ENCODE measurements around the gene CYTL1.
A peak's percentile ranks its signal among the peaks of the same experiment; 100 is the strongest.
"Not testable (repeated sequence)": the region's sequence is repeated elsewhere in the genome, so short reads cannot be mapped to it uniquely, and the experiment has no call there.

The CYTL1 gene, protein sequence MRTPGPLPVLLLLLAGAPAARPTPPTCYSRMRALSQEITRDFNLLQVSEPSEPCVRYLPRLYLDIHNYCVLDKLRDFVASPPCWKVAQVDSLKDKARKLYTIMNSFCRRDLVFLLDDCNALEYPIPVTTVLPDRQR

DNA sequence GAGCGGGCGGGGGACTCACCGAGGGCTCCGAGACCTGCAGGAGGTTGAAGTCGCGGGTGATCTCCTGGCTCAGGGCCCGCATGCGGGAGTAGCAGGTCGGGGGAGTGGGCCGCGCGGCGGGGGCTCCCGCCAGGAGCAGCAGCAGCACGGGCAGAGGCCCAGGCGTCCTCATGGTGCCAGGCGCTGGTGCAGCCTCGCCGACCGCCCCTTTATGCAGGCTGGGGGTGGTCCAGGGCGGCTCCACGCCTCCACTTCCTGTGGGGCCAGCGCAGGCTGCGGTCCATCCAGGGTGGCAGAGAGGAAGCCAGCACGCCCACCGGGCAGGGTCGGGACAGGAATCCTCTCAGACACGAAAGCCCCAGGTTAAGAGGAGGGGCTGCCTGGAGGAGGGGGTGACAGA is at the start of gene CYTL1:
TSS of gene CYTL1 (minus strand) at position 185 of the 400 bp plus-strand sequence. CDS start at position 172, 13 bp downstream.
- no peak for DNase-seq (ENCODE audit: low spot score)

DNA sequence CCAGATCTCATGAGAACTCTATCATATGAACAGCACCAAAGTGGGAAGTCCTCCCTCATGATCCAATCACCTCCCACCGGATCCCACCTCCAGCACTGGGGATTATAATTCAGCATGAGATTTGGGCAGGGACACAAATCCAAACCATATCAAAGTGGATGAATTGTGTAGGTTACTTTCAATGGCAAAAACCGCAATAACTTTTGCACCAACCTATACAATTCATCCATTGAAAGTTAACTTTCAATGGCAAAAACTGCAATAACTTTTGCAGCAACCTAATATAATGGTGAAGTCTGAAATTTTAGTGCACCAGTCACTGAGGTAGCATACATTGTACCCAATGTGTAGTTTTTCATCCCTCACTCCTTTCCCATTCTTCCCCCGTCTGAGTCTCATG is 48.6 kb upstream of the CYTL1 start:
- no peak for DNase-seq (ENCODE audit: low spot score)

DNA sequence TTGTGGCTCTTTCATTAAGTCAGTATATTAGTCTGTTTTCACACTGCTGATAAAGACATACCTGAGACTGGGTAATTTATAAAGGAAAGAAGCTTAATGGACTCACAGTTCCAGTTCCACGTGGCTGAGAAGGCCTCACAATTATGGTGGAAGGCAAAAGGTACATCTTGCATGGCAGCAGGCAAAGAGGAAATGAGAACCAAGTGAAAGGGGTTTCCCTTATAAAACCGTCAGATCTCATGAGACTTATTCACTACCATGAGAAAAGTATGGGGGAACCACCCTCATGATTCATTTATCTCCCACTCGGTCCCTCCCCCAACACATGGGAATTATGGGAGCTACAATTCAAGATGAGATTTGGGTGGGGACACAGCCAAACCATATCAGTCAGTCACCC is 47.7 kb upstream of the CYTL1 start:
- not testable (repeated sequence) for DNase-seq (ENCODE audit: low spot score)

DNA sequence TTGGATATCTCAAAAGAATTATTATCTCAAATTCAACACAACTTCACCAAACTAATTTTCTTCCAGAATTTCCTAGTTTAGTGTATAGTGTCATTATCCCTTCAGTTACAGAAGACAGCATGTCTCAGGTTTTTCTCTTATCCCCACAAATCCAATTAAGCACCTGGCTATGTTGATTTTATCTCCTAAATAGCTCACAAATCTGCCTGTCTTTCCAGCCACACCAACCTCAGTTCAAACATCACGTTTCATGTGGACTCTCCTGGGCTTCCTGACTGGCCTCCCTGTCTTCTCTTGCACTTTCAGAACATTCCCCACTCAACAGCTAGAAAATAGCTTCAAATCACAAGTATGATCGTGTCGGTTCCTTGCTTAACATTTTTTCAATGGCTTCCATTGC is 46.8 kb upstream of the CYTL1 start:
- no peak for DNase-seq (ENCODE audit: low spot score)

DNA sequence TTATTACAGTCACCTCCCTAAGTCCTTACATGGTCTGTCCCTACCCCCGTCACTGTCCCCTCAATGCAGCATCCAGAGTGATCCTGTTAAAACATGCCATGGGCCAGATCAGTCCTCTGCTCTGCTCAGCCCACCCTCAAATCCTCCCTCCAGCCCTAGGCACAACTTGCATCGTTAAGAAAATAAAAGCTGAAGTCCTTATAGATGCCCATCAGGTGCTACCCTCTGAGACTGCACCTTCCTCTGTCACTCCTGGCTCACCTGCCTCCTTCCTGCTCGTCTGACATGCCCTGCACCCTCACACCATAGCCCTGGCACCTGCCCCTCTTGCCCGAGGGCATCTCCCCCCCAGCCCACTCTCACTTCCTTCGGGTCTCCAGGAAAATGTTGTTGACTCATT is 36.2 kb upstream of the CYTL1 start:
- no peak for DNase-seq (ENCODE audit: low spot score)

DNA sequence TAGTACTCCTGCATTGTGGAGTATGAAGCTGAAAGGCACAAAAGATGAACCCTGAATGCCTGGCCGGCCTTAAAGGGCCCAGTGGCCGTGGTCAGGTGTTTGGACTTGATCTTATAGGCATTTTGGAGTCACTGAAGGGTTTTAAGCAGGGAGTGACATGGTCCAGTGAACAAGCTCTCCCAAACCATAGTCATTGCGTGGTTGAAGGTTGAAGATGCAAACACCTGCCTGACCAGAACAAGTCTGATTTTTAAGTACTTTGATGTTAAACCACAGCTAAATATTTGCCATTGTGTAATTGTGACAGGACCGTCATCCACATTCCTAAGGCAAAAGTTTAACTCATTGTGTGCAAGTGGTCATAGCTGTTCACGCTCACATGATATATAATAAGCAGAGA is 35.3 kb upstream of the CYTL1 start:
- no peak for DNase-seq (ENCODE audit: low spot score)

DNA sequence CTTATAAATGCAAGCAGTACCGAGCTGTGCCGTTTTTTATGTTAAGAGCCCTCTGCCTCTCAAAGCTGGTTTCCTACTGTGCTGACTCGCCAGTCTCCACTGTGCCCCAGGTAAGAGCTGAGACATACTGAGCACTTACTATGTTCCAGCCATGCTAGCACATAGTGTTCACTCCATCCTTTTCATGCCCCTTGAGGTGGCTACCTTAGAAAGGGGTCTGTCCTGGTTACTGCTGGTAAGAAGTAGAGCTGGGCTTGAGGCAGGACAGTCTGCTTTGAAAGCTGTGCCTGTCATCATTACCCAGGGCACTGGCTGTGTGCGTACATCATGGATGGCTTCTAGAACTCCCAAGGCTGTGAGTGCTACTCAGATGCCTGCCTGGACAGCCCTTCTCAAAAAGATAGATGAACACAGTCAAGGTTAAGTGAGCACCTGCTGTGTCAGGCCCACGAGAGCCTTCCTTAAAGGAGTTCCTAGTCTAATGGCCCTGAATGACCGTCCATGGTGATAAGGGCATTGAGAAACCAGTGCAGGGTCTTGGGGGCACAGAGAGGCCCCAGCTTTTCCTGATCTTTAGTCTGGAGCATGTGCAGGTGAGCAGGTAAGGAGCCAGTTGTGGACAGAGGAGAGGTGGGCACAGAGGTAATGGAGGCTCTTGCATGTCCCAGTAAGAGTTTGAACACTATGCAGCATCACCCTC is 33.6 kb upstream of the CYTL1 start:
- DNase-seq (ENCODE audit: low spot score): no peak

DNA sequence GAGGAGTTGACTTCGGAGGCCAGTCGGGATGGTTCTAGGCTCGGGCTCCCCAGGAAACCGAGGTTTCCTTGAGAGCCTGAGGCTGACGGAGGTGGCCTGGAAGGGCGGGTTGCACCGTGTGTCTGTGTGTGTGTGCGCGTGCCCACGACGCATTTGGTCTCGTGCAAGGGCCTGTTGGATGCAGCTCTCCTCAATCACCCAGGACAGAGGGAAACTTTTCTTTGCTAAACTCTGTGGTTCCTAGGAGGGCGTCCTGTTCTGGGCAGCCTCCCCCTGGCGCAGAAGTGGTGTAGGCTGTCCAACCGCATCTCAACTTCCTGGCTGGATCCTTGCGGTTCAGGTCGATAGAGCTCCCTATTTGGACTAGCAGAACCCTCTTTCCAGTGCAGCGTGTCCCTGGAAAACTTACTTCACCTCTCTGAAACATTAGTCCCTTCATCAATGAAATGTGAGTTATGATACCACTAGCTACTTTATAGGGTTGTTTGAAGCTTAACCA is 33.0 kb upstream of the CYTL1 start:
- no peak for DNase-seq (ENCODE audit: low spot score)

DNA sequence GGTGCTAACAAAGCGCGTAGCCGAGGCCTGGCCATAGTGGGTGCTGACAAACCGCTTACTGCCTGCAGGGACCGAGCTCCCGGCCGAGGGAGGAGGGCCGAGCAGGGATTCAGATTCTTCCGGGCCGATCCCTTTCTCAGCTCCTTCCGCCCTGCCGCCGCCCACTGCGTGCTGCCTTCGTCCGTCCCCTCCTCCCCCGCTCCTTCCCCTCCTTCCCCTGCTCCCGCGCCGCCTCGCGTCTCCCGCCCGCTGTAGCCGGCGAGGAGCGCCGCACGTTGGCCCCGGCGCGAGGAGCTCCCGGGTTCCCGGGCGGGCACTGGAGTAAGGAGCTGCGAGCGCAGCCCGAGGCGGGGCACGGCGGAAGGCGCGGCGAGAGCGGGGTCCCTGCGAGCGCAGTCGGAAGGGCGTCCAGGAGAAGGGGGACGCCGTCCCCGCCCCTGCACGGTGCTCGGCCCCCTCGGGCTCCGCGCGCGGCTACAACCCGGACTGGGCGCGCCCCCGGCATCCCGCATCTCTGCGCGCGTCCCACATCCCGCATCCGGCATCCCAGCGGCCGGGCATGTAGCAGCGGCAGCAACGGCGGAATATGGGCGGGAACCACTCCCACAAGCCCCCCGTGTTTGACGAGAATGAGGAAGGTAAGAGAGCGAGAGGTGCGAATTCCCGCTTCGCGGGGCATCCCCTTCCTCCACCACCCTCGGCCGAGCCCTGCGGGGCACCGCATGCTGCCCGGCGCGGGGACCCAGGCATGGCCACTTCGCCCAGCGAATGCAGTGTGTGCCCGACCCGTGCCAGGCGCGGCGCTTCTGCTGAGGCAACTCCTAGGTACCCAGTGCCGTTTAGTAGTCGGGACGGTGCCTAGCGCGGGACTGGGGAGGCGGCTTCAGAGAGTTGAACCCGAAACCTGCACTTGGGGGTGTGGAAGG is 32.3 kb upstream of the CYTL1 start, which contains the start of gene STK32B:
TSS of gene STK32B (plus strand) at position 203 of the 926 bp plus-strand sequence.
- no peak for DNase-seq (ENCODE audit: low spot score)

DNA sequence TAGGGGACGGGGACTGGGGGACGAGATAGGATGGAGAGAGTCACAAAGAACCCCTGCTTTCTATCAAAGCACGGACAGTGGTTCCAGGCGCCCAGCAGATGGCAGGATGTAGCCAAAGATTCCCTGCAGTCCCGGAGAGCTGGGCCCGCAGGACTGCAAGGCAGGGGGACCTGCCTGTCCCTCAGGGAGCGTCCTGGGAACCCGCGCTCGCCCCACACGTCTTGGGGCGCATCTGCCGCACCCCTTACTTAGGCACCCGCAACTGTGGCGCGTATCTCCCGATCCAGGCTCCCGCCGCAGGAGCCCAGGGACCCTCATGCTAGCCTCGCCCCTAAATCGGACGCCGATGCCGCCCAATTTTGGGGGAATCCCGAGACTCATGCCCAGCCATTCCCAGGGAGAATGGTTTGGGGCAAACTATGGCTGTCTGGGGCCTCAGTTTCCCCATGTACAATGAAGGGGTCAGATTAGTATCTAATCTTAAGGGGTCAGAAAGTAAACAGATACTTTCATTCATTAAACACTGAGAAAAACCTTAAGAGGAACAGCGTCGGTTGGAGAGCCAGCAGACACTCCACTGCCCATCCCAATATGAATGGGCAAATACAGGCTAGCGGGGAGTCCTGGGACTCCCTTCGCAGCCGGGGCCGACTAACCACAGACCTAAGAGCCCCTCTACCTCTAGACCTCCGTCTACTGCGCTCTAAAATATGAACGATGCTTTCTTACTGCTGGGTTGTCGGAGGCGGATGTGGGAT is 31.4 kb upstream of the CYTL1 start:
- peak; percentile 4 for DNase-seq (ENCODE audit: low spot score)

DNA sequence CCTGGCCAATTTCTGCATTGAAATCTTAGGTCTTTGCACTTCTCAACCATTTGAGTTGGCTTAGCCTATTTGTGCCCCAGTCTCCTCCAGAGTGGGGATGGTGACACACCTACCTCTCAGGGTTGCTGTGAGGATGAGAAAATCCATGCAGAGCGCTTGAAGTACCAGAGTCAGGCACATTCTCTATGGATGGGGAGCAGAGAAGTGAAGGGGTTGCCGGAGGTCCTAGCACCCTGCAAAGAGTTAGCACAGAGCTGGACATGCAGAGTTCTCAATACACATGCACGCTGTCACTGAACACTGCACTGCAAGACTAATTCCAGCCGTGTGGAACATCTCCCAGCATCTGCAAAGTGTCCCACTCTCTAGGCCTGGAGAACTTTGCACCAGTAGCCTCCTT is 29.5 kb upstream of the CYTL1 start:
- no peak for DNase-seq (ENCODE audit: low spot score)

DNA sequence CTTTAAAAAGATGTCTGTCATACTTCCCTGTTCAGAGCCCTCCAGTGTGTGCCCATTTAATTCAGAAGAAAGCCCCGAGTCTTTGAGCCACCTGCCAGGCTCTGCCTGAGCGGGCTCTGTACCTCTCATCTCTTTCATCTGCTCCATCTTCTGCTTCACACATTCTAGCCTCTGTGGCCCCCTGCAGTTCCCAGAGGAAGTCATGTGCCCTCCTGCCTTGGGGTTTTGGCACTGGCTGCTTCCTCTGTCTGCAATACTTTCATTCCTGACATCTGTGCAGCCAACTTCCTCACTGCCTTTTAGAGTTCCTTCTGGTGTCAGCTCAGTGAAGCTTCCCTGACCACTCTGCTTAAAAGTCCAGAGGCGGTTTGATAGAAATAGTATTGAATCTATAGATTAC is 25.8 kb upstream of the CYTL1 start:
- no peak for DNase-seq (ENCODE audit: low spot score)

DNA sequence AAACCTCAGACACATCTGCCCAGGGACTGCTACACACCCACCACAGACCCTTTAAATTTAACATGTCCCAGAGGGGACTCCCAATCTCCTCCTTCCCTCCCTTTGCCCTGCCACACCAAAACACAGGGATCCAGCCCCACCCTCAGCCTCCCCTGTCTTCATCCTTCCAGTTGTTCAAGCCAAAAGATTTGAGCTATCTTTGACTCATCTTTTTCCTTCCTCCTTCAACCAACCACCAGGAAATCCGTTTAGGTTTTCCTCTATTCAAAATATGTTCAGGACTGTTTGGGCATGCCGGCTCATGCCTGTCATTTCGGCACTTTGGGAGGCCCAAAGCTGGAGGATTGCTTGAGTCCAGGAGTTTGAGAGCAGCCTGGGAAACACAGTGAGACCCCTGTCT is 25.1 kb upstream of the CYTL1 start:
- no peak for DNase-seq (ENCODE audit: low spot score)

DNA sequence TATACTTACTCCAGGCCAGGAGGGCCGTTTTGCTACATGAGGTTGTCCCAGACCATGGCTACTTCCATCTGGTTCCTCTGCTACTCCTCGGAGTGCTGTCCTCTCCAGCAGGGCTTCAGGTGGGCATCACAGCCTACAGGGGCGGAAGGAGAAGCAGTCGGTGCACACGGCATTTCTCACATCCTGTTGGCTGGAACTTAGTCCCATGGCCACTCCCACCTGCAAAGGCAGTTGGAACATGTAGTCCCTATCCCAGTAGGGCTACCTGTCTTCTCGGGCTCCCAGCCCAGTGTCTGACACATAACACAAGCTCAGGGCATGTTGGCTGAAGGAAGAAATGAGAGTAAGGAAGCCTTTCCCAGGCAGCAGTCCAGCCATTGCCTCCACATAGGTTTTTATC is 24.3 kb upstream of the CYTL1 start:
- no peak for DNase-seq (ENCODE audit: low spot score)

DNA sequence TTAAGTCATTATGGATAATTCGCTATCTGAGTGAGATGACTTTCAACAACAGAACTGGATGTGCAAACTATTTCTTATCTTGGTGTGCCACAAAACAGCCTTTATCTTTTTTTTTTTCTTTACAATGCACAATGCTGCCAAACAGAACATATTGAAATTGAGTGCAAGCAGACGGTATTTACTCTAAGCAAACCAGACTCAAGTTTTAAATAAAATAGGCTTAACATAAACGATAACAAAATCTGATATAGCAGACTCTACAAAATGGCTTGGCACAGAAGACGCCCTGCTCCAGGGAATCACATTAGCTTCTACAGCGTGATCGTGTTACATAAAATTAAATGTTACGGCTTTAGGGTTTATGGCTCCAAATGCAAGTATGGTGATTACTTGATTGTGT is 22.4 kb upstream of the CYTL1 start:
- DNase-seq (ENCODE audit: low spot score): no peak

DNA sequence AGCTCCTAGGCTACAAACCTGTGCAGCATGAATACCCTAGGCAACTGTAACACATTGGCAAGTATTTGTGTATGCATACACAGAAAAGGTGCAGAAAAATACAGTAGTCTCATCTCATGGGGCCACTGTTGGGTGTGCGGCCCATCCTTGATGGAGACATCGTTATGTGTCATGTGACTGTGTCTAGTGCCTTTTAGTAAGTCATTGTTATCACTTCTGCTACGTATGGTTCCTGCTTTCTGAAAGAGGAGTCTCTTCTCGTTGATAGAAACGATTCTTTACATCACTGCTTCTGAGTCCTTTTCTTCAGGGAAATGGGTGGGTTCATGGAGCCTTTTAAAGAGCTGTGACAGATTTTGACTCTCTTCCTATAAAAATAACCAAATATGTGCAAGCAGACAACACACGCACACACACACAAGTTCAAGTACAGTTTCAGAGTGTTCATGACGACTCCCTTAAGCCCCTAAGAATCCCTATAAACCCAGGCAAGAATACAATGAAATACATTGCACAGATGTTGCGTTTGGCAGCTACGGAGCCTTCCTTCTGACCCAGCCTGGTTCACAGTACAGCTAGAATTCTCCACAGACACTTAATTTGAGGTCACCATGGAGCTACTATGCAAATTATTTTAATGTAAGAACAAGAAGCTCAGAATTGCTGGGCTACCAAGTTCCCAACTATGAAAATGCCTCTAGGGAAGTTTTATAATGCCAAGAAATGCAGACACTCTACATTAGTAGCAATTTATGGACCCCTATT is 21.8 kb upstream of the CYTL1 start:
- no peak for DNase-seq (ENCODE audit: low spot score)

DNA sequence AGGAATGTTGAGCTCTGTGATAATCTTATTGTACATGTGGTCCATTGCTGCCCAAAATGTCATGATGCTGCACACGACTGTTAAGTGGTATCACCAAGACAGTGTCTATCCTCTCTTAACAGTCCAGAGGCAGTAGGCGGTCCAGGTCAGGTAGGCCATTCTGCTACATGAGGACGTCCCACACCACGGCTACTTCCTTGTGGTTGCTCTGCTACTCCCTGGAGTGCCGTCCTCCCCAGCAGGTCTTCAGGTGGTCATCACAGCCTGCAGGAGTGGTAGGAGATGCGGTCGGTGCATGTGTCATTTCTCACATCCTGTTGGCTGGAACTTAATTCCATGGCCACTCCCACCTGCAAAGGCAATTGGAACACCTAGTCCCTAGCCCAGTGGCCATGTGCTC is 20.5 kb upstream of the CYTL1 start:
- no peak for DNase-seq (ENCODE audit: low spot score)

DNA sequence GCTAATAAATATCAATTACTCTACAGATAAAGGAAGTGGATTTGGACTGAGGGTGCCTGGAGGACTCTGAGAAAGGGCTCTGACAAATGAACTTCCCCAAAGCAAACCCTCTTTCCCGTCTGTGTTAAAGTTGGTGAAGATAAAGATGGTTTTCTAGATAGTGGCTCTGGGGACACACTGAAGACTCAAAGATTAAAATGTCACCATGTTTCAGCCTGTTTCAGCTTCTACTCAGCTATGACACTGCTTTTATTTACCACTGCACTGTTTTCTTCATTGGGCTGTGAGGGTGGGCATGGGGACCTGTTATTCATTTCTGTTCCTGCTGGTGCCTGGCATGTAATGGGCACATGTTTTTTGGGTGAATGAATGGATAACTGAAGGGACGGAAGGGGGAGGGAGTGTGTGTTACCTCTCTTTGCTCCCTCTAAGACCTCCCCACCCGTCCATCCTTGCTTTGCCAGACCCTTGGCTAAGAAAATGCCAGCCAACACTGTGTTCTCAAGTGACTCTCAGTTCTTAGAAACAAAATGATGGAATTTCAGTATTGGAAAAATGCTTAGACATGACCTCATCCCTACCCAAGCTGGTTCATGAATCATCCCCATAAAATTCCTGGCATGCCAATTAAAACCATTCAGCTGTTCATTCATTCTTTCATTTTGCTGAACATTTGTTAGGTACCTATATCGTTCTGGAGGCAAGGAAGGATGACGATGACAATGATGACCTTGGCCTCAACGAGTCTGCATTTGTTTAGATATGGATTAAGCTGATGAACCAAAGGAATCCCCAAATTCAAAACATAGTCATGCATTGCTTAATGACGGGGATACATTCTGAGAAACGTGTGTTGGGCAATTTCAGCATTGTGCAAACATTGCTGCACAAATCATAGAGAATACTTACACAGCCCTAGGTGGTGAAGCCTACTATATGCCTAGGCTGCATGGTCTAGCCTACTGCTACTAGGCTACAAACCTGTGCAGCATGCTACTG is 18.6 kb upstream of the CYTL1 start:
- DNase-seq (ENCODE audit: low spot score): peak; percentile 47

DNA sequence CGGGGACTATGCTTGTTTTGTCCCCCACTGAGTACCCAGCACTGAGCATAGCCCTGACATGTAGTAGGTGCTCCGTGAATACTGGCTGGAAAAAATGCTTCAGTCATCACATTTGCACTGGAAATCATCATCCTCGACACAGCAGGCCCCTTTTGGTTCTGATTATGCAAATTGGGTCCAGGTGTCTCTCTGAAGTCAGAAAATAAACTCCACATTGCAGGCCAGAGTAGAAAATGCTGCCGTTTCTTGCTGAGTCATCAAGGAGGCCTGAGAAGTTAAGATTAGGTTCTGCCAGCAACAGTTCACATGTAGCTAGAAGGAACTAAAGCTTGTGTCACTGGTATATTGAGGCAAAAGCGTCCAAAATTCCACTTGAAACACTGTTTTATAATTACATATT is 17.0 kb upstream of the CYTL1 start:
- no peak for DNase-seq (ENCODE audit: low spot score)

DNA sequence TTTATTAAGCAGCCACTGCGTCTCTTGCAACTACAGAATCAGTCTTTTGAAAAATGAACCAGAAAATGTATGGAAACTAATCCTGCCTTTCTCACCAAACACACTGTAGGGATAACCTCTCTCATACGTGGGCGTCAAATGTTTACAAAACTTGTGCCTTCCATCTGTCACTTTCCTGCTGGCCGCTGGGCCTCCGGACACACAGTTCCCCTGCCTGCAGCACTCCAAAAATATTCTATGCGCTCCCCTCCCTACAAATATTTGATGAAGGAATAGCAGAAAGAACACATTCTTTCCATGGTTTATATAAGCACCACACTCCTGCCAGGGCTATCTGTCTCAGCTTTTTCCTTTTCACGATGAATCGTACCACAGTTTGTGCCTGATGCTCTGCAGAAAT is 14.9 kb upstream of the CYTL1 start:
- DNase-seq (ENCODE audit: low spot score): no peak
